M059J (cell line): ENCODE measurements around the gene GRID2. TPM values are rescaled to one million over a fixed set of nuclear protein-coding genes. Genes with fewer than 3 reads are reported as not detected.

Experiments used
- DNase-seq: peaks from one replicate; pipeline ENCODE4 v3.0.0-alpha.2; 2012; ENCODE audit warnings: low read depth
- total RNA-seq: library from RNA; depleted of rRNA; stranded (reverse); fragments of >200 nt; shearing (Covaris generic); gene quantifications from 2 replicates; pipeline ENCODE4 v1.2.3, GENCODE V29; 2014

GRID2 gene
- total RNA-seq, 1 experiment from 2014 or later = 0.10 TPM

GRCh38 chr4:92522356-92522755, 218.6 kb downstream of the GRID2 start:
- no peak for DNase-seq

- no peak for DNase-seq
These were observed 220.4 kb downstream of the GRID2 start for GRCh38 chr4:92524131-92524530.

DNA sequence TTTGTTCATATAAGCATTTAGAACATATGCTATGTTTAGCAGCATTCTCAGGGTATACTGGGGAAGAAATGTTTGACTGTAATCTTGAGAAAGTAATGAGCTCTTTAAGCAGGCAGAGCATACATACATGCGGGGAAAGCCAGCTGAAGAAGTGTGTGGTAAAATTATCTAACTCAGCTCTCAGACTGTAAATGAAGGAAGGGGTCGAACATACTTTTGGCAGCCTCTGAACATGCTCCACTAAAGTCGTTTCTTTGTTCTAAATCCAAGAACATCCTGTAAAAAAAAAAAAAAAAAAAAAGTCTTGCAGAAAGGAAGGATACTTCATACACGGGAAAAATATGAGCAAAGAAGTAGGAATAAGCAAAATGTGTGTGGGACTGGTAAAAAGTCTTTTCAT, 224.8 kb downstream of the GRID2 start:
- DNase-seq = no peak

GRCh38 chr4:92529510-92529909, 225.7 kb downstream of the GRID2 start:
- no peak for DNase-seq

GRCh38 chr4:92535599-92535998, 231.8 kb downstream of the GRID2 start:
- no peak for DNase-seq

DNA sequence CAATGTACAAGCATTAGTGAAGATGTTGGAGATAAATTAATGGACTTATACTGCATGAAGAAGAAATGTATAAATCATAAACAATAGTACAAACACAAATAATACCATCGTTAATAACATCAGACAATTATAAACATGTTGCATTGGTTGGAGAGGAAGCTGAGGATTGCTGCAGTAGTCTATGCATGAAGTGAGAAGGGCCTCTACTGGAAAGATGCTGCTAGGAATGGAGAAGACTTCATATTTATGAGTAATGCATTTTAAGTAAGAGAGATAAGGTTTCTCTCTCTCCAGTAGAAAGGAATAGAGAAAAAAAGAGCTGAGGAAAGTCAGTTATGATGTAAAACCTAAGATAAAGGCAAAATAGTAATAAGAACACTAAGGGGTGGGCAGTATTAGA, 247.8 kb downstream of the GRID2 start:
- DNase-seq = no peak

GRCh38 chr4:92566269-92566668, 262.5 kb downstream of the GRID2 start:
- no peak for DNase-seq

GRCh38 chr4:92580816-92581215, 277.1 kb downstream of the GRID2 start:
- DNase-seq = no peak

DNA sequence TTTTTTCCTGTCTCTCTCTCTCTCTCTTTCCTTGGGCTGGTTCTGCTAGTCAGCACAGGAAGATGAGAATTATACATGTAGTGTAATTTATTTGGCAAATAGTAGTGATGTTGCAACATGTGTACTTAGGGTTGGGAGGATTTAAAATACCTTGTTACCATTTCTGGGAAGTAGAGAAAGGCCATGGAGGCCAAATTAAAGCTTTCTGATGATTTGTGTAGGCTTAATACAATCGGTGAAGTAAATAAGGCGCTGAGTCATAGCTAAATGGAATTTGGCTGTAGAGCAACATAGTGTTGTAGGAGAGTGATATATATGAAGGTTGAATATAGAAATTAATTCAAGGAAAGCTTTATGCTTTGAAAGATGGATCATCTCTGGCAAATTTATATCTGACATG, 295.3 kb downstream of the GRID2 start:
- DNase-seq = no peak

DNA sequence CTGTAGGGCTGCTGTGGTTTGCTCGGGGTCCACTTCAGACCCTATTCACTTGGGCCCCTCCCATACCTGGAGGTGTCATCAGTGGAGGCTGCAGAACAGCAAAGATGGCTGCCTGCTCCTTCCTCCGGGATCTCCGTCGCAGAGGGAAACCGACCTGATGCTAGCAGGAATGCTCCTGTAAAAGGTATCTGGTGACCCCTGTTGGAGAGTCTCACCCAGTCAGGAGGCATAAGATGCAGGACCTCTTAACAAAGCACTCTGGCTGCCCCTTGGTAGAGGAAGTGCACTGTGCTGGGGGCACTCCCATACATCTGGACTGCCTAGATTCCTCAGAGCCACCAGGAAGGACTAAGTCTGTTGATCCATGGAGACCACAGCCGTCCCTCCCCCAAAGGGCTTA, 296.9 kb downstream of the GRID2 start:
- DNase-seq = no peak

DNA sequence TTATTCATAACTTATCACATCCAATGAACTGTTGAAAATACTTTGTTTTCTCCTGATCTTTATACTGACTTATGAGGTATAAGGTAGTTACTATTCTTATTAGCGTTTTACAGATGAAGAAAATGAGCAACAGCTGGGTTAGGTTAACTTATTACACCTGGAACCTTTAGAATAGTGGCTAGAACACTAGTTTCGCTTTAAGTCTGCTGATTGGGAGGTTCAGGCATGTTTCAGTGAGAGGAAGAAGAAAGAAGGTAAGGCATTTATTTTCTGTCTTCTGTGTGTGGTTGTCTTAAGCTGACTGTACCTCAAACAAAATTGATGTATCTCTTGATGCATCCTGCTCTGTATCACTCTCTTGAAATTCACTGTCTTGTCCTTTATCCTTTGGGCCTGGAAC, 302.5 kb downstream of the GRID2 start:
- DNase-seq = no peak

DNA sequence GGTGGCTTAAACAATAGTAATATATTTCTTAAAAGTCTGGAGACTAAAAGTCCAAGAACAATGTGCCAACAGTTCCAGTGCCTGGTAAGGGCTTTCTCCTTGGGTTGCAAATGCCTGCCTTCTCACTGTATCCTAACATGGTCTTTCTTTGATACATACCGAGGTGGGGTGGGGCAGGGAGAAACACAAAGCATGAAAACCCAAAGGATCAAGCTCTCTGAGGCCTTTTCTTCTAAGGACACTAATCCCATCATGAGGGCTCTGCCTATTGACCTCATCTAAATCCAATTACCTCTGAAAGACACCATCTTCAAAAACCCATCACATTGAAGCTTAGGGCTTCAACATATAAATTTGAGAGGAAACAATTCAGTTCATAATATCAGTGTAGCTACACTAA, 311.3 kb downstream of the GRID2 start:
- DNase-seq = no peak

DNA sequence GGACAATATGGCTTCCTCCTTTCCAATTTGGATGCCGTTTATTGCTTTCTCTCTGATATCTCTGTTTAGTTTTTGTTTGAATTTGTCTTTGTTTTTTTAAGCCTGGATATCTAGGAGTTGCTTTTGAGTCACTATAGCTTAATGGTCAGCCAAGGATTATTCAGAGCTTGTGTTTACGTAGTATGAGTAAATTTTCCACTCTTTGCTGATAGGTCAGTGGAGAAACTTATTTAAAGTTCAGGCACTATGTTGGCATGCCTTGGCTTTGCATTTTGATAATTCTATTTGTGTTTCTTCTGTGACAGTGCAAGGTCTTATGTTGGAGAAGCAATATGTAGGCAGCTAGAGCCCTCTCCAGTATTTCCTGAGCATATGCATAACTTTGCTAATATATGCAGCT, 315.2 kb downstream of the GRID2 start:
- DNase-seq = no peak

DNA sequence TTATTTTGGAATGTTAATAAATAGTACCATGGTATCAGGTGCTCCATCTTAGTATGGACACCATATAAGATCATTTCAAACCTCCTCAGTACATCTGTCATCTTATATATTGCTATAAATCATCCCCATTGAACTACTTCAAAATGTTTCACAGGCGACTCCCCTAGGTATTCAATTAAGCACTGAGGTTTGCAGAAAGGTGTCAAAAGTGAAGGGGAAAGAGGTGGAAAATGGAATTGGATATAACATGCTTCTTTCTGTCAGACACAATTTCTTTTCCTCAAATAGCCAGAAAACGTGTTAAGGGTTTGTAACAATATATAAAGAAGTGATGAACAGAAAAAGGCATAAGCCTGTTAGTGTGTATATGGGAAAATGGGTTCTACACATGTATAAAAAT, 325.5 kb downstream of the GRID2 start:
- no peak for DNase-seq

- no peak for DNase-seq
These were observed 331.1 kb downstream of the GRID2 start for GRCh38 chr4:92634882-92635281.

DNA sequence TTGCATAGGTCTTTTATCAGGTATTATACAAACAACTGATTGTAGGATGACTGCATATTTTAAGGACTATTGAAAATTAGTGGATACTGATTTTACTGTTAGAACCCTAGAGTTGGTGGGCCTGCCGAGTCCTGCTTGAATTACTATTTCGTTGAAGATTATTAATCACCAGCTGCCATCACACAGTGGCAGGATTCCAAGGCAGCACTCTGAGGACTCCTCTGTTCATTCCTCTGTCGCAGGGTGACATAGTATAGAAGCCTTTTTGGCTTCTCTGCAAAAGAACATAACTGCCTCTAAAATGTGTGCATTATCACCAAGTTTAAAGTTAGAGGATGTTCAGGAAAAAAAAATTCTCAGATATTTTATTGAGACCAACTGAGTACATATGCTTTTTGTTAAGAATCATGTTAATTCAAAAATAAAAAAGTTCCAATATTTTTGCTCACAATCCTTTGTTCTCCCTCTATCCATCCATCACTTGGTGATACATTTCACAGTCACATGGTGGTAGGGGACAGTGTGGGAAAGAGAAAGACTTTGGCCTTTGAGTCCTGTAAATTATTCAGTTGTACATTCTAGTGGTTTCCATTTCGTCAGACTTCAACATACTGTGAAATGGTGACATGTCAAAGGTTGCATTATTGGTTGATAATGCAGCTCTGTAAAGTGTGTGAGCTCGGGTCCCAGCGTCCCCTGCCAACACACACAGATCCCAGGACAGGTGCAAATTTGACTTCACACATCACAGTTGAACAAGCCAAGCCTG, 332.5 kb downstream of the GRID2 start:
- no peak for DNase-seq

GRCh38 chr4:92641409-92641808, 337.6 kb downstream of the GRID2 start:
- DNase-seq = no peak

- no peak for DNase-seq
These were observed 343.1 kb downstream of the GRID2 start for GRCh38 chr4:92646826-92647225.

DNA sequence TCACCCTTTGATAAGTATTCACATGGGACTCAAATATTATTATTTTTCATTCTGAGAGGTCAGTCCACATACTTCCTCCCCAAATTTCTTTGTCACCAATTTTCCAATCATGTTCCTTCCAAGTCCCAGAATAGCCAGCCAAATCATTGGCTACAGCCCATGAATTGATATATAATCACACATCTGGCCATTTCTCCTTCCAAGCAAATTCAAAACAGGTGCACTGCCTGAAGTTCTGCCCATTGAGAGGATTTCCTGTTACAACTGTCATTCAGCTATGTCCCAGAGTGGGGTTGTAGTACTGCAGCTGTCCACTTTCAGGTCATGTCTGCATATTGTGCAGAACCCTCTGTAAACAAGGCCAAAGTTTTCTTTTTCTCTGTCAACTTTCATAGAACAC, 347.8 kb downstream of the GRID2 start:
- DNase-seq = no peak

- DNase-seq = no peak
These were observed 350.3 kb downstream of the GRID2 start for GRCh38 chr4:92654084-92654483.

- DNase-seq = no peak
These were observed 353.9 kb downstream of the GRID2 start for GRCh38 chr4:92657695-92658094.

- DNase-seq = no peak
These were observed 354.6 kb downstream of the GRID2 start for GRCh38 chr4:92658318-92658717.

- DNase-seq = no peak
These were observed 374.0 kb downstream of the GRID2 start for GRCh38 chr4:92677805-92678204.

DNA sequence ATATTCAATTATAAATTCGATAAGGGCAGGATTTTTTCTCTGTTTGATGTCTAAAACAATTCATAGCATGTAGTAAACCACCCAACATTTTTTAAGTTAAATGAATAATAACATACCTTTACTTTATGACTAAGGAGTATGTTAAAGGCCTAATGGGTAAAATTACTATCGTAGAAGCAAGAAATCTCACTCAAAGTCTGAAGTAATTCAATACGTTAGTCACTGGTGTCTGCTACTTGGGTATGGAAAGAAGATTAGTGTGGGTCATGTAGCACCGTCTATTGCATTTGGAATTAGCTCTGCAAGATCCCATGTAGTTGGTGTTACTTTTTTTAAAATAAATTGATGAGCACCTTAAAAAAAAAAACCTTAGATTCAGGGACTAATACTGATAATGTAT, 374.5 kb downstream of the GRID2 start:
- no peak for DNase-seq
